OCI-LY1 (cell line): ENCODE results near the gene RABIF.

Experiments
- H2AFZ ChIP-seq: fragments of 200-600 bp; sonication (generic), shearing (Covaris generic); 2 replicates; pipeline ENCODE4 v1.6.0; 2014; ENCODE audit warnings: antibody characterized with exemption, mild to moderate bottlenecking, low read length
- H3F3A ChIP-seq: fragments of 200-600 bp; sonication (generic), shearing (Covaris generic); 2 replicates; pipeline ENCODE4 v1.6.0; 2014; ENCODE audit warnings: mild to moderate bottlenecking, antibody characterized with exemption, low read length, moderate library complexity; ENCODE audit not compliant: insufficient read depth
- H3K27ac ChIP-seq: fragments of 200-600 bp; sonication (generic); 2 replicates; pipeline ENCODE4 v1.5.1; 2014; ENCODE audit warnings: low read length, mixed run types, mild to moderate bottlenecking, low read depth; ENCODE audit not compliant: poor library complexity, severe bottlenecking
- H3K27me3 ChIP-seq: fragments of 200-600 bp; sonication (generic); 2 replicates; pipeline ENCODE4 v1.6.0; 2014; ENCODE audit warnings: antibody characterized with exemption, mild to moderate bottlenecking, low read length, moderate library complexity; ENCODE audit not compliant: insufficient read depth
- H3K36me3 ChIP-seq: fragments of 200-600 bp; sonication (generic); 2 replicates; pipeline ENCODE4 v1.6.1; 2014; ENCODE audit warnings: mild to moderate bottlenecking, antibody characterized with exemption, low read length, moderate library complexity, mixed read lengths; ENCODE audit not compliant: insufficient read depth
- H3K4me1 ChIP-seq: fragments of 200-600 bp; sonication (generic); 2 replicates; pipeline ENCODE4 v1.5.1; 2014; ENCODE audit warnings: mild to moderate bottlenecking, low read length, moderate library complexity; ENCODE audit not compliant: insufficient read depth, severe bottlenecking
- H3K4me2 ChIP-seq: fragments of 200-600 bp; sonication (generic), shearing (Covaris generic); 2 replicates; pipeline ENCODE4 v1.6.1; 2014; ENCODE audit warnings: low read length
- H3K4me3 ChIP-seq: fragments of 200-600 bp; sonication (generic); 2 replicates; pipeline ENCODE4 v1.5.1; 2014; ENCODE audit warnings: low read length, low read depth, mild to moderate bottlenecking, mixed read lengths; ENCODE audit not compliant: poor library complexity, severe bottlenecking
- H3K79me2 ChIP-seq: fragments of 200-600 bp; shearing (Covaris generic); 2 replicates; pipeline ENCODE4 v1.6.1; 2016; ENCODE audit warnings: mixed run types, low read length, mixed read lengths; ENCODE audit not compliant: insufficient read depth
- H3K9ac ChIP-seq: fragments of 200-600 bp; sonication (generic), shearing (Covaris generic); 2 replicates; pipeline ENCODE4 v1.6.1; 2014; ENCODE audit warnings: mild to moderate bottlenecking, low read length, mixed read lengths
- H3K9me2 ChIP-seq: fragments of 200-600 bp; sonication (generic), shearing (Covaris generic); 2 replicates; pipeline ENCODE4 v1.6.1; 2014; ENCODE audit warnings: low read depth, mild to moderate bottlenecking, low read length, mixed read lengths
- H3K9me3 ChIP-seq: fragments of 200-600 bp; shearing (Covaris generic); 2 replicates; pipeline ENCODE4 v1.6.1; 2014; ENCODE audit warnings: low read length, mixed read lengths
- H4K20me1 ChIP-seq: fragments of 200-600 bp; sonication (generic), shearing (Covaris generic); 2 replicates; pipeline ENCODE4 v1.6.0; 2016; ENCODE audit warnings: mild to moderate bottlenecking, low read length; ENCODE audit not compliant: insufficient read depth
- CTCF ChIP-seq: fragments of 200-600 bp; sonication (generic), shearing (Covaris generic); IDR thresholded peaks from 2 replicates; pipeline ENCODE4 v1.5.1; 2017; ENCODE audit warnings: mild to moderate bottlenecking, antibody characterized with exemption, low read length, moderate library complexity, mixed read lengths
- EZH2 ChIP-seq: fragments of 200-600 bp; sonication (generic), shearing (Covaris generic); IDR thresholded peaks from 2 replicates; pipeline ENCODE4 v1.8.0; 2017; ENCODE audit warnings: borderline replicate concordance, mixed run types, mild to moderate bottlenecking, antibody characterized with exemption, low read length, moderate library complexity, mixed read lengths

The RABIF gene

GRCh38 chr1:202935844-202936243 is 46.9 kb upstream of the RABIF start:
- Histone ChIP-seq H3K36me3 (peaks cover 14% of the 10 kb centered on the region), H3K27me3 (no peaks in the 10 kb centered on the region), H3K4me2 (no peak overlapping the region), H3K79me2 (no peaks in the 10 kb centered on the region), H3K9me3 (no peaks in the 10 kb centered on the region), H3K4me3 (no peak overlapping the region), H4K20me1 (no peaks in the 10 kb centered on the region), H3F3A (no peaks in the 10 kb centered on the region), H2AFZ (no peak overlapping the region), H3K9ac (no peak overlapping the region), H3K4me1 (no peaks in the 10 kb centered on the region), H3K27ac (no peak overlapping the region), H3K9me2 (no peaks in the 10 kb centered on the region)
- TF ChIP-seq CTCF = no peak
- TF ChIP-seq EZH2 = no peak

GRCh38 chr1:202934755-202935154 is 45.8 kb upstream of the RABIF start:
- H3K9me2 ChIP-seq = no peaks in the 10 kb centered on the region
- no peak for TF ChIP-seq EZH2
- TF ChIP-seq CTCF = no peak
- no peaks in the 10 kb centered on the region for H3K79me2 ChIP-seq
- 0 out of 2 replicates have a peak, but pooled peaks cover 7% of the 10 kb centered on the region for H3K36me3 ChIP-seq
- H3K4me1 ChIP-seq = no peaks in the 10 kb centered on the region
- no peak overlapping the region for H3K9ac ChIP-seq
- no peak overlapping the region for H3K27ac ChIP-seq
- no peak overlapping the region for H2AFZ ChIP-seq
- no peaks in the 10 kb centered on the region for H4K20me1 ChIP-seq
- H3F3A ChIP-seq = no peaks in the 10 kb centered on the region
- no peak overlapping the region for H3K4me2 ChIP-seq
- H3K4me3 ChIP-seq = no peak overlapping the region
- H3K27me3 ChIP-seq = no peaks in the 10 kb centered on the region
- no peaks in the 10 kb centered on the region for H3K9me3 ChIP-seq

GRCh38 chr1:202932476-202932875 is 43.5 kb upstream of the RABIF start:
- H3K27ac ChIP-seq = no peak overlapping the region
- H3K4me3 ChIP-seq = no peak overlapping the region
- no peaks in the 10 kb centered on the region for H3K79me2 ChIP-seq
- H2AFZ ChIP-seq = no peak overlapping the region
- H3K9me3 ChIP-seq = no peaks in the 10 kb centered on the region
- no peaks in the 10 kb centered on the region for H3K9me2 ChIP-seq
- no peaks in the 10 kb centered on the region for H4K20me1 ChIP-seq
- peaks cover 2% of the 10 kb centered on the region for H3K4me1 ChIP-seq
- H3F3A ChIP-seq = no peaks in the 10 kb centered on the region
- TF ChIP-seq CTCF (no peak), EZH2 (no peak)
- H3K36me3 ChIP-seq = no peaks in the 10 kb centered on the region
- H3K9ac ChIP-seq = no peak overlapping the region
- H3K27me3 ChIP-seq = no peaks in the 10 kb centered on the region
- H3K4me2 ChIP-seq = no peak overlapping the region
